Measurements from ENCODE around the gene SELENOO. TPM values are rescaled to one million over a fixed set of nuclear protein-coding genes. Genes with fewer than 3 reads are reported as not detected.

SELENOO gene
- total RNA-seq, 1 experiment from 2014 or later: 41.3 TPM

DNA sequence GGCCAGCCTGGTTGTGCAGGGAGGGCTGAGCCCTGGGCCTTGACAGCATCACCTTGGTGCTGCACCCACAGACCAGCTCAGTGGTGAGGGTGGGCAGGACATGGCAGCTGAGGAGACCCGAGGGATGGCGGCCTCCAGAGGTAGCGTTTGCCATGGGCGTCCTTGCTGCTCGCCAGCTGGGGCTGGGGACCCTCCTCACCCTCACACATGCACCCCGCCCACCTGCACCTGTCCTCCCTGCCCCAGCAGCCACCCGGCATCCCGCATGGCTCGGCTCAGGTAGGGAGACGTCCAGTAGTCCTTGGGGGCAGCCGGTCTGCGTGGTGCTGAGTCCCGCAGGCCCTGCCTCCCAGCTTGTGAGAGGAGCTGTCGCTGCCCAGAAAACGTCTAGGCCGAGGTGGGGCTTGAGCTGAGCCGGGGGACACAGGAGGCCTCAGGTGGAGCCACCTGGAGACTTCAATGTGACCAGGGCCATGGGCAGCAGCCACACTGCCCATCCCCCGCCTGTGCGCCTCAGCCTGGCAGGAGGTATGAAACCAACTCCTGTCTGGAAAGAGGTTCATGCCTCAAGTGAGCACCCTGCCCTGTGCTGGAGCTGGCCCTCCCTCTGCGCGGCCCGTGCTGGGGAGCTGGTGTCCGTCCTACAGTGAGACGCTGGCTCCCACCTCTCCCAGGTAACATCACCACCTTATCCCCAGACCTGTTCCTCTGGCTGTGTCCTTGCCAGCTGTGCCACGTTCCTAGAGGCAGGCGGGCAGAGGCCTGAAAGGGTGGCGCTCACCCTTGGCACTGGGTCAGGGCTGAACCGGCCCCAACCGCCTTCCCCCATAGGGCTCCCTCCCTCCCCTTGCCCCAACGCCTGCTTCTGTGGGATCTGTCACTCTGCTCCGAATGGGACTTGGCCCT is 18.4 kb upstream of the SELENOO start:
- no peaks in the 10 kb centered on the region for H3K27me3 ChIP-seq (replicated peaks; ENCODE audit: insufficient read depth, low read depth, low read length, poor library complexity)
- H3K27ac ChIP-seq (ENCODE audit: low read depth, low read length, poor library complexity, severe bottlenecking): no peak overlapping the region
- no peak for DNase-seq (ENCODE audit: low spot score)
- CTCF ChIA-PET: no interaction called here
- TF ChIP-seq, protein P1, sequence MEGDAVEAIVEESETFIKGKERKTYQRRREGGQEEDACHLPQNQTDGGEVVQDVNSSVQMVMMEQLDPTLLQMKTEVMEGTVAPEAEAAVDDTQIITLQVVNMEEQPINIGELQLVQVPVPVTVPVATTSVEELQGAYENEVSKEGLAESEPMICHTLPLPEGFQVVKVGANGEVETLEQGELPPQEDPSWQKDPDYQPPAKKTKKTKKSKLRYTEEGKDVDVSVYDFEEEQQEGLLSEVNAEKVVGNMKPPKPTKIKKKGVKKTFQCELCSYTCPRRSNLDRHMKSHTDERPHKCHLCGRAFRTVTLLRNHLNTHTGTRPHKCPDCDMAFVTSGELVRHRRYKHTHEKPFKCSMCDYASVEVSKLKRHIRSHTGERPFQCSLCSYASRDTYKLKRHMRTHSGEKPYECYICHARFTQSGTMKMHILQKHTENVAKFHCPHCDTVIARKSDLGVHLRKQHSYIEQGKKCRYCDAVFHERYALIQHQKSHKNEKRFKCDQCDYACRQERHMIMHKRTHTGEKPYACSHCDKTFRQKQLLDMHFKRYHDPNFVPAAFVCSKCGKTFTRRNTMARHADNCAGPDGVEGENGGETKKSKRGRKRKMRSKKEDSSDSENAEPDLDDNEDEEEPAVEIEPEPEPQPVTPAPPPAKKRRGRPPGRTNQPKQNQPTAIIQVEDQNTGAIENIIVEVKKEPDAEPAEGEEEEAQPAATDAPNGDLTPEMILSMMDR (conservative IDR thresholded peaks at IDR 0.05; ENCODE audit: low read depth, low read length): no peak
- TF ChIP-seq EZH2 (IDR thresholded peaks at IDR 0.05; ENCODE audit: borderline replicate concordance, low read depth, low read length, poor library complexity, severe bottlenecking): no peak
- no peaks in the 10 kb centered on the region for H3K36me3 ChIP-seq (ENCODE audit: insufficient read depth, low read length, poor library complexity, severe bottlenecking)
- H3K4me3 ChIP-seq (ENCODE audit: low read depth, low read length, poor library complexity, severe bottlenecking): no peak overlapping the region
- intact Hi-C loops (cut with micrococcal nuclease; ENCODE audit: unreplicated experiment): no loop called here
- POLR2A ChIA-PET (ENCODE audit: low non-redundant PET): interaction anchor here (0.6 kb wide), 1 partner anchor 174 kb away, joined by 3 read pairs; no protein-coding TSS in a partner anchor
- no TSS peak for BruUV-seq (replicated peaks)
- no peaks in the 10 kb centered on the region for H3K9me3 ChIP-seq (ENCODE audit: low read depth, low read length, poor library complexity, severe bottlenecking)
- H3K4me1 ChIP-seq (ENCODE audit: insufficient read depth, low read length, poor library complexity, severe bottlenecking): no peaks in the 10 kb centered on the region

DNA sequence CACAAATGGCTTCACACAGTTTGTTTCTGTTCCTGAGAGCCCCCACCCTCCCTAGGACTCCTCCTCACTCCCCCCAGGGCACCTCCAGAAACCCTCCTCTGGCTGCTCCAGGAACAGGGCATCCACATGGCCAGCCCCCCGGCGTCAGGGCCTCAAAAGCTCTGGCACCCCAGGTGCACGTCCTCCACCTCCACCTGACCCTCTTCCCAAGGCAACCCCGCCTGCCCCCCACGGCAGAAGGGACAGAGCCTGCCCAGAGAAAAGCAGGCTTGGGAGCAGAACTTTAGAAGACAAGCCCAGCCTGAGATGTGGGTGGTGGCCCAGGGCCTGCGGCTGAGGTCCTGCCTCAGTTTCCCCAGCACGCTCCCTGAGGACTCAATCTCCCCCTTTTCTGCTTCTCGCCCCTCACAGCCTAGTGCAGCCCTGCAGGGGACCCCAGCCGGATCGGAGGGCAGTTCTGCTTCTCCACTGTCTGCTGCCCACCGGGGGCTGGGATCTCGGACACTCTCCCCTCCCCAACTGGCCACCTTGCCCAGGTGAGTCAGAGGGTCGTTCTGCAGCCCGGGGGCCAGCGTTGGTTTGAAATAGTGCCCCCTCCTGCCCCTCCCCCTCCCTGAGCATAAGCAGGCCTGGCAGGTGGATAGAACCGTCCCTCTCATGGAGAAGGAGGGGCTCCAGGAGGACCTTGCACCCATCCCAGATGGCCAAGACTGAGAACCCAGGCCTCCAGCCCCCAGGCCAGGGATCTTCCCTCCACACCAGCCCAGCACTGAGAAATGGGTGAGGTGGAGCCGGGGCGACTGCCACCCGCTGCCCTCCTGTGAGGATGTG is 17.5 kb upstream of the SELENOO start:
- POLR2A ChIA-PET (ENCODE audit: low non-redundant PET): no interaction called here
- no peak for DNase-seq (ENCODE audit: low spot score)

More for the DNA sequence above, 17.5 kb upstream of the SELENOO start:
- intact Hi-C loops (cut with micrococcal nuclease; ENCODE audit: unreplicated experiment): no loop called here
- Histone ChIP-seq H3K9me3 (ENCODE audit: low read depth, low read length, poor library complexity, severe bottlenecking) (no peaks in the 10 kb centered on the region), H3K4me1 (ENCODE audit: insufficient read depth, low read length, poor library complexity, severe bottlenecking) (no peaks in the 10 kb centered on the region), H3K27me3 (replicated peaks; ENCODE audit: insufficient read depth, low read depth, low read length, poor library complexity) (no peaks in the 10 kb centered on the region), H3K27ac (ENCODE audit: low read depth, low read length, poor library complexity, severe bottlenecking) (no peak overlapping the region), H3K4me3 (ENCODE audit: low read depth, low read length, poor library complexity, severe bottlenecking) (no peak overlapping the region), H3K36me3 (ENCODE audit: insufficient read depth, low read length, poor library complexity, severe bottlenecking) (no peaks in the 10 kb centered on the region)
- CTCF ChIA-PET: no interaction called here
- TF ChIP-seq EZH2 (IDR thresholded peaks at IDR 0.05; ENCODE audit: borderline replicate concordance, low read depth, low read length, poor library complexity, severe bottlenecking): no peak
- TF ChIP-seq, protein P1 (conservative IDR thresholded peaks at IDR 0.05; ENCODE audit: low read depth, low read length): no peak
- no TSS peak for BruUV-seq (replicated peaks)

Measured in A673 (cell line).